BE2C (cell line): ENCODE results near the gene RPS6KC1. TPM values are rescaled to one million over a fixed set of nuclear protein-coding genes. Genes with fewer than 3 reads are reported as not detected.

Experiments
- DNase-seq: peaks from one replicate; pipeline ENCODE4 v3.0.0-alpha.2; 2020
- H3K27me3 ChIP-seq: fragments of 250-450 bp; sonication (Bioruptor Pico); 2 replicates; pipeline ENCODE4 v1.5.1; 2020; ENCODE audit warnings: mild to moderate bottlenecking
- H3K36me3 ChIP-seq: fragments of 250-450 bp; sonication (Bioruptor Pico); 2 replicates; pipeline ENCODE4 v1.5.1; 2020; ENCODE audit warnings: mild to moderate bottlenecking
- H3K4me1 ChIP-seq: fragments of 250-450 bp; sonication (Bioruptor Pico); 2 replicates; pipeline ENCODE4 v1.5.1; 2020
- H3K4me3 ChIP-seq: 2 replicates; pipeline ENCODE4 v1.5.1; 2011; ENCODE audit warnings: low read depth, low read length
- H3K9me3 ChIP-seq: fragments of 250-450 bp; sonication (Bioruptor Pico); 2 replicates; pipeline ENCODE4 v1.5.1; 2020
- CTCF ChIP-seq: IDR thresholded peaks from 2 replicates; pipeline ENCODE4 v1.5.1; 2012; ENCODE audit warnings: mild to moderate bottlenecking, low read depth, low read length
- polyA plus RNA-seq: library from polyadenylated mRNA; unstranded; fragments of >200 nt; gene quantifications from one replicate; pipeline ENCODE4 v1.2.1, GENCODE V29; 2012; ENCODE audit warnings: low read depth, missing spikeins; ENCODE audit not compliant: insufficient read length, insufficient read depth

The RPS6KC1 gene
- 19.7 TPM for polyA plus RNA-seq

DNA sequence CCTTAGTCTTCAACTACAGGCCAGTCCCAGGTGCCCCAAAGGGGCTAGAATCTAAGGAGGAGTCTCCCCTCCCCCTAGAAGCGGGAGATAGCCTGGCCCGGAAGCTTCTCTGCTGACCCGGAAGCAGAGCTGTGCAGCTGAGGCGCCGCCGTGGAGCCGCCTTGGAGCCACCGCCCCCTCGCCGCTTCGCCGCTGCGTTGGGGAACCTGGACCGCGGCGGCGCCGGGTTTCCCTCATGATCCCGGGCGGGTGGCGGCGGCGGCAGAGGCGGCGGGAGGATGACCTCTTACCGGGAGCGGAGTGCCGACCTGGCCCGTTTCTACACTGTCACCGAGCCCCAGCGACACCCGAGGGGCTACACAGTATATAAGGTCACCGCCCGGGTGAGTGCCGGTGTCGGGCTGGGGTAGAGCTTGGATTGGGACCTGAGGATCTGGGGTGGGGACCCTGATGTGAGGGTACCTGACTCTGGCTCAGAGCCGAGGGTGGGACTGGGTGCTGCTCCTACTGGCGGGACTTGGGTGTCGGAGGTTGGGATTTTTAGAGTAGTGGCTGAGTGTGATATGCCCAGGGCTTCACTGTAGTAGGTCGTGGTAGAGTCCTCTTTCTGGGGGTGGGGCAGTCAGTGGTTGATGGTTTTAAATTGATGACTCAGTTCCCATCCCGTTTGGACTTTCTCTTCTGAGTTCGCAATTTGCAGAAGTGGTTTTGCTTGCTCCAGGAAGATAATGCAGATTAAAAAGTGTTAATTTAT is at the start of gene RPS6KC1:
Gene RPS6KC1, plus strand, starts transcription at position 115 of the 754 bp plus-strand sequence. Its CDS starts 164 bp downstream, at position 279.
- H3K4me1 ChIP-seq: peaks cover 6% of the 10 kb centered on the region
- H3K4me3 ChIP-seq: peak within 1 kb of the TSS; percentile 88
- DNase-seq: peak; percentile 90
- H3K27me3 ChIP-seq: no peaks in the 10 kb centered on the region
- no peaks in the 10 kb centered on the region for H3K9me3 ChIP-seq
- H3K36me3 ChIP-seq: no peaks in the 10 kb centered on the region
- TF ChIP-seq CTCF: no peak

DNA sequence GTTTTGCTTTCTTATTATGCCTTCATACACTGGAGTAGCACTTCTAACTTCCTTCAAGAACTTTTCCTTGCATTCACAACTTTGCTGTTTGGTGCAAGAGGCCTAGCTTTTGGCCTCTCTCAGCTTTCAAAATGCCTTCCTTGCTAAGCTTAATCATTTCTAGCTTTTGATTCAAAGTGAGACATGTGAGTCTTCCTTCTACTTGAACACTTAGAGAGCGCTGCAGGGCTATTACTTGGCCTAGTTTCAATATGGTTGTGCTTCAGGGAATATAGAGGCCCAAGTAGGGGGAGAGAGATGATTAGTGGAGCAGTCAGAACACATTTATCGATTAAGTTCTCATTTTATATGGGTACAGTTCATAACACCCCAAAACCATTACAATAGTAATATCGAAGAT is 47.8 kb upstream of the RPS6KC1 start:
- no peak overlapping the region for H3K4me3 ChIP-seq
- H3K27me3 ChIP-seq: no peaks in the 10 kb centered on the region
- no peak for TF ChIP-seq CTCF
- DNase-seq: no peak
- no peaks in the 10 kb centered on the region for H3K9me3 ChIP-seq
- no peaks in the 10 kb centered on the region for H3K4me1 ChIP-seq
- H3K36me3 ChIP-seq: peaks cover 23% of the 10 kb centered on the region

GRCh38 chr1:213008564-213008963 is 42.5 kb upstream of the RPS6KC1 start:
- no peaks in the 10 kb centered on the region for H3K27me3 ChIP-seq
- DNase-seq: no peak
- H3K4me1 ChIP-seq: no peaks in the 10 kb centered on the region
- no peaks in the 10 kb centered on the region for H3K9me3 ChIP-seq
- no peak overlapping the region for H3K4me3 ChIP-seq
- TF ChIP-seq CTCF: no peak
- H3K36me3 ChIP-seq: peaks cover 27% of the 10 kb centered on the region

- no peaks in the 10 kb centered on the region; the same call in 1 of the 2 replicates for H3K36me3 ChIP-seq
- no peaks in the 10 kb centered on the region for H3K27me3 ChIP-seq
- TF ChIP-seq CTCF: no peak
- H3K4me1 ChIP-seq: 0 out of 2 replicates have a peak, but pooled peaks cover 3% of the 10 kb centered on the region
- no peaks in the 10 kb centered on the region for H3K9me3 ChIP-seq
- peak overlapping the region; percentile 85 for H3K4me3 ChIP-seq
- DNase-seq: peak; percentile 8
These were observed 36.4 kb upstream of the RPS6KC1 start for GRCh38 chr1:213014642-213015041.

DNA sequence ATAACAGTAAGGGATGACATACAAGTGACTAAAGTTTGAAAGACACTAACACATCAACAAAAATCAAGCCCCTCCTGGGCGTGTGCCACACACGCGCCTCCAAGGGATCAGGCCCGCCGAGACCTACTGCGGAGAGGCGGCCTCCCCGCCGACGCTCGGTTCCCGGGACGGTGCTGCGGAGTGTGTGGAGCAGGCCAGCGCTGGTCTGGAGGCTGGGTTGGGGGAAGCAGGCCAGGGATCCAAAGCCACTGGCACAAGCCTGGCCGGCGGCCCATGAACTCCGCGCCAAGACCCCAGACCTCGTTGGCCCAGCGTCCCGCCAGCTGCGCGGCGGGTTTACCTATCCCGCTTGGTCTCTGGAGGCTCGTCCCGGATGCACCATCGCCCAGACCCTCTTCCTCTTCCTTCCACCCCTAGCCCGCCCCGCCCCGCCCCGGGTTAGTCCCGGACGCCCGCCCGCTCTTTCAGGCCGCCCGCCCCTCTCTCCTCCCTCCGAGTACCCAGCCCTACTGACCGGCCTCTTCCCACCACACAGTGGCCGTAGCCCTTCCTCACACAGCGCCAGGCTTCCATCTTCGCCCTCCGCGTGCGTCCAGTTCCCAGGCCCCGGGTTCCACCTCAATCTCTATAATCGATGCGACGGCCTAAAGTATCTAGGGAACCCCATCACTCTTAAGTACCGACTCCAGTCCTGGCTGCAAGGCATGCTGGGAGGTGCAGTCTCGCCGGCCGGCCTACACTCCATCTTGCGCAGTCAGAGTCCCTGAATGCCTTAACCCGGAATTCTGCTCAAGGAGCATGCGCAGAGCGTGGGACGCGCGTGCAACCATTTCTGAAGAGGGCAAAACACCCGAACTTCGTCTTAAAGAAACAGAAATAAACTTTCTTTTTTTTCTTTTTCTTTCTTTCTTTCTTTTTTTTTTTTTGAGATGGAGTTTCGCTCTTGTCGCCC is 35.7 kb upstream of the RPS6KC1 start, which contains the start of gene ANGEL2:
Gene ANGEL2, minus strand, starts transcription at position 769 of the 952 bp plus-strand sequence. Its CDS starts 196 bp downstream, at position 573.
- no peaks in the 10 kb centered on the region; the same call in 1 of the 2 replicates for H3K36me3 ChIP-seq
- 0 out of 2 replicates have a peak, but pooled peaks cover 3% of the 10 kb centered on the region for H3K4me1 ChIP-seq
- H3K27me3 ChIP-seq: no peaks in the 10 kb centered on the region
- H3K9me3 ChIP-seq: no peaks in the 10 kb centered on the region
- no peak for TF ChIP-seq CTCF
- peak; percentile 95 for DNase-seq
- peak within 1 kb of the TSS; percentile 85 for H3K4me3 ChIP-seq
